ENCODE results near the gene ZNF586. TPM values are rescaled to one million over a fixed set of nuclear protein-coding genes. Genes with fewer than 3 reads are reported as not detected.
A peak's percentile ranks its signal among the peaks of the same experiment; 100 is the strongest.

Gene ZNF586
- total RNA-seq, 3 donors from 2014 or later (not counting 1 experiment from before 2014, with no cell fraction given): 24.0 to 33.3 (median 28.2) TPM

DNA sequence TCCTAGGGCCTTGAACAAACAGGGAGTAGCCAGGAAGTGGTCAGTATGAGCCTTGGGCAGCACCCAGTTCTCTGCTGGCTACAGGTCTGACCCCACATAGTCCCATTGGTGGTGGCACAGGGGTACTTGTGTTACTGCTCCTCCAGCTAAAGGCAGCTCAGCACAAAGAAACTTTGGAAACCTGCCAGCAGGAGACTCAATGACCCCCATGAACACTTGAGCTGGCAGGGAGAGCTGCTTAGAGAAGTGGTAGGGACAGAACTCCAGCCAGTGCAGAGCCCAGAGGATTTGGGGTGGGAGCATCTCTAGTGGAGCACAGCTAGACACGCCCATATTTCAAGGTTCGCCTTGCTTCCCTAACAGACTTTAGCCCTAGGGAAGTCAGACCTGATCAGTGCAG, 10.4 kb upstream of the ZNF586 start:
- H3K4me3 Mint-ChIP-seq: no peak overlapping the region
- H3K9me3 ChIP-seq (ENCODE audit: control insufficient read depth, insufficient read depth, low read length): peaks cover 35% of the 10 kb centered on the region
- no peaks in the 10 kb centered on the region for H3K27me3 Mint-ChIP-seq (ENCODE audit: low read depth in 2 of 2)
- no peaks in the 10 kb centered on the region for H3K27me3 ChIP-seq (ENCODE audit: control insufficient read depth, insufficient read depth, low read length)
- no peak for DNase-seq
- WGBS (ENCODE audit: insufficient coverage): 100% methylated on average over 2 of the region's 2 CpGs
- H3K4me1 Mint-ChIP-seq: no peaks in the 10 kb centered on the region
- H3K9me3 Mint-ChIP-seq: peaks cover 5 to 14% of the 10 kb centered on the region in 2 donors
- H3K27ac ChIP-seq (ENCODE audit: low read length): no peak overlapping the region
- intact Hi-C loops (cut with micrococcal nuclease): no loop called here
- H3K36me3 ChIP-seq (ENCODE audit: control insufficient read depth, insufficient read depth, low read length): peaks cover 9% of the 10 kb centered on the region
- TF ChIP-seq, protein P1, sequence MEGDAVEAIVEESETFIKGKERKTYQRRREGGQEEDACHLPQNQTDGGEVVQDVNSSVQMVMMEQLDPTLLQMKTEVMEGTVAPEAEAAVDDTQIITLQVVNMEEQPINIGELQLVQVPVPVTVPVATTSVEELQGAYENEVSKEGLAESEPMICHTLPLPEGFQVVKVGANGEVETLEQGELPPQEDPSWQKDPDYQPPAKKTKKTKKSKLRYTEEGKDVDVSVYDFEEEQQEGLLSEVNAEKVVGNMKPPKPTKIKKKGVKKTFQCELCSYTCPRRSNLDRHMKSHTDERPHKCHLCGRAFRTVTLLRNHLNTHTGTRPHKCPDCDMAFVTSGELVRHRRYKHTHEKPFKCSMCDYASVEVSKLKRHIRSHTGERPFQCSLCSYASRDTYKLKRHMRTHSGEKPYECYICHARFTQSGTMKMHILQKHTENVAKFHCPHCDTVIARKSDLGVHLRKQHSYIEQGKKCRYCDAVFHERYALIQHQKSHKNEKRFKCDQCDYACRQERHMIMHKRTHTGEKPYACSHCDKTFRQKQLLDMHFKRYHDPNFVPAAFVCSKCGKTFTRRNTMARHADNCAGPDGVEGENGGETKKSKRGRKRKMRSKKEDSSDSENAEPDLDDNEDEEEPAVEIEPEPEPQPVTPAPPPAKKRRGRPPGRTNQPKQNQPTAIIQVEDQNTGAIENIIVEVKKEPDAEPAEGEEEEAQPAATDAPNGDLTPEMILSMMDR (IDR thresholded peaks at IDR 0.05): no peak
- no peak overlapping the region for H3K27ac Mint-ChIP-seq
- no peaks in the 10 kb centered on the region for H3K4me1 ChIP-seq (ENCODE audit: control insufficient read depth, insufficient read depth, low read length)
- no peak overlapping the region for H3K4me3 ChIP-seq (ENCODE audit: low read length)
- ATAC-seq: no peak
- peaks cover 25% of the 10 kb centered on the region for H3K36me3 Mint-ChIP-seq

DNA sequence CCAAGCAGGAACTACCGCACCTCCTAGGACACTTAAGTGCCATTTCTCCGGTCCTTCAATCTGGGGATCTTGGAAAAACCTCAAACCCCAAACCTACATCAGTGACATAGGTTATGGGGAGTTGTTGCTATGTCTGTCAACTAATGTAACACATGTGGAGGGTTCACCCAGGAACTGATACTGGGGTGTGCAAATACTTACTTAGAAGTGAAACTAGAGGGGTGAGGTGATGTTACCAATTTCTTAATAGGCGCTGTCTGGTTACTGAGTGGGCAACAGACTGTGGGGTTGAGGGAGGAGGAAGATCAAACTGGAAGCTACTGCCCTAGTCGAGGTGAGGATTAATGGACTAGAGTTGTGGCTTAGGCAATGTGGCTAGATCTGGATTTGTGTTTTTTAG, 1.9 kb downstream of the ZNF586 start:
- H3K4me1 Mint-ChIP-seq: peaks cover 40 to 49% of the 10 kb centered on the region in 2 donors
- Histone ChIP-seq H3K36me3 (ENCODE audit: control insufficient read depth, insufficient read depth, low read length) (peaks cover 8% of the 10 kb centered on the region), H3K27me3 (ENCODE audit: control insufficient read depth, insufficient read depth, low read length) (no peaks in the 10 kb centered on the region), H3K9me3 (ENCODE audit: control insufficient read depth, insufficient read depth, low read length) (peaks cover 36% of the 10 kb centered on the region), H3K4me1 (ENCODE audit: control insufficient read depth, insufficient read depth, low read length) (peaks cover 26% of the 10 kb centered on the region), H3K4me3 (ENCODE audit: low read length) (no peak overlapping the region), H3K27ac (ENCODE audit: low read length) (no peak overlapping the region)
- WGBS (ENCODE audit: insufficient coverage): 82% methylated on average over 4 of the region's 4 CpGs
- TF ChIP-seq, protein P1 (IDR thresholded peaks at IDR 0.05): no peak
- H3K27me3 Mint-ChIP-seq (ENCODE audit: low read depth in 2 of 2): no peaks in the 10 kb centered on the region
- H3K27ac Mint-ChIP-seq: peak overlapping the region; percentile 22 to 65
- H3K36me3 Mint-ChIP-seq: peaks cover 34% of the 10 kb centered on the region
- no peak for DNase-seq
- H3K4me3 Mint-ChIP-seq: peak overlapping the region; percentile 70
- ATAC-seq: no peak
- H3K9me3 Mint-ChIP-seq: peaks cover 5% of the 10 kb centered on the region in 2 donors
- intact Hi-C loops (cut with micrococcal nuclease): no loop called here

DNA sequence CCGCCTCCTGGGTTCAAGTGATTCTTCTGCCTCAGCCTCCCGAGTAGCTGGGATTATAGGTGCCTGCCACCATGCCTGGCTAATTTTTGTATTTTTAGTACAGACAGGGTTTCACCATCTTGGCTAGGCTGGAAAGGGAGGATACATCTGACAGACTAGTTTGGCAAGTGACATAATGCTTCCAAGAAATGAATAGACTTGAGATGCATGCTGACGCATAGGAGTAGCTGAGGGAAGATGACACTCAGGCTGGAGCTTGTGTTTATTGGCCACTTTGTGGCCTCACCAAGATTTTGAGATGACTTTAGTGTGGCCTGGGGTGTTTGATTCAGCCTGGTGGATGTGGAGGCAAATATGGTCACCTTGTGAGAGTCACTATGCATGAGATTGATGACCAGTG, 4.0 kb downstream of the ZNF586 start:
- no peak overlapping the region for H3K27ac ChIP-seq (ENCODE audit: low read length)
- H3K4me3 ChIP-seq (ENCODE audit: low read length): no peak overlapping the region
- Mint-ChIP-seq H3K4me1 (peaks cover 42 to 51% of the 10 kb centered on the region in 2 donors), H3K27ac (no peak overlapping the region), H3K36me3 (peaks cover 51% of the 10 kb centered on the region), H3K9me3 (peaks cover 7% of the 10 kb centered on the region in 2 donors), H3K27me3 (ENCODE audit: low read depth in 2 of 2) (no peaks in the 10 kb centered on the region), H3K4me3 (no peak overlapping the region)
- no peak for DNase-seq
- H3K36me3 ChIP-seq (ENCODE audit: control insufficient read depth, insufficient read depth, low read length): peaks cover 27% of the 10 kb centered on the region
- TF ChIP-seq, protein P1 (IDR thresholded peaks at IDR 0.05): no peak
- ATAC-seq: no peak
- no peaks in the 10 kb centered on the region for H3K27me3 ChIP-seq (ENCODE audit: control insufficient read depth, insufficient read depth, low read length)
- WGBS (ENCODE audit: insufficient coverage): over 99% methylated on average over 3 of the region's 3 CpGs
- H3K9me3 ChIP-seq (ENCODE audit: control insufficient read depth, insufficient read depth, low read length): peaks cover 56% of the 10 kb centered on the region
- peaks cover 26% of the 10 kb centered on the region for H3K4me1 ChIP-seq (ENCODE audit: control insufficient read depth, insufficient read depth, low read length)
- intact Hi-C loops (cut with micrococcal nuclease): no loop called here

DNA sequence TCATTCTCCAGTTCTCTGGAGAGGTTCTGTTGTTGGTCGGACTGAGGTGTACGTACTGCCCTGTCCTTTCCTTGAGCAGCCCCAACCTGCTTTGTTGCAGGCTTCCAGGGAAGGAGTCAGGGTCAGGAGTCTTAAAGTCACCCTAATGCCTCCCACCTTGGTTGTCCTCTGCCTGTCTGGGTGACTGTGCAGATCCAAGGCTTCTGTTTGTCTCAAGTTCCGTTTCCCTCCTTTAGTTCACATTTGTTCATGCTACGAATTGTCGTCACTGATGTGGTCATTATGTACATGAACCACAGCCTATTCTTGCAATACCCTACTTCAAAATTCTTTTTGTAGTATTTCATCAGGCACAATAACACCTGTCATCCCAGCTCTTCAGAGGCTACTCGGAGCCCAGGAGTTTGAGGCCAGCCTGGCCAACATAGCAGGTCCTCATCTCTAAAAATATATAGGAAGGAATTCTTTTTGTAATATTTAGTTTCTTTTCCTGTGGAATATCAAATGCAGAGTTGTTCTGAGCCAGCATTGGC, 7.4 kb downstream of the ZNF586 start:
- H3K36me3 ChIP-seq (ENCODE audit: control insufficient read depth, insufficient read depth, low read length): peaks cover 55% of the 10 kb centered on the region
- intact Hi-C loops (cut with micrococcal nuclease): no loop called here
- ATAC-seq: no peak
- Mint-ChIP-seq H3K27me3 (ENCODE audit: low read depth in 2 of 2) (no peaks in the 10 kb centered on the region), H3K4me3 (no peak overlapping the region), H3K36me3 (peaks cover 74% of the 10 kb centered on the region), H3K9me3 (peaks cover 16 to 18% of the 10 kb centered on the region in 2 donors), H3K27ac (no peak overlapping the region), H3K4me1 (peaks cover 21 to 29% of the 10 kb centered on the region in 2 donors)
- WGBS (ENCODE audit: insufficient coverage): 77% methylated on average over 5 of the region's 6 CpGs
- no peak overlapping the region for H3K27ac ChIP-seq (ENCODE audit: low read length)
- no peak for DNase-seq
- TF ChIP-seq, protein P1 (IDR thresholded peaks at IDR 0.05): no peak
- peaks cover 71% of the 10 kb centered on the region for H3K9me3 ChIP-seq (ENCODE audit: control insufficient read depth, insufficient read depth, low read length)
- peaks cover 5% of the 10 kb centered on the region for H3K4me1 ChIP-seq (ENCODE audit: control insufficient read depth, insufficient read depth, low read length)
- no peaks in the 10 kb centered on the region for H3K27me3 ChIP-seq (ENCODE audit: control insufficient read depth, insufficient read depth, low read length)
- H3K4me3 ChIP-seq (ENCODE audit: low read length): no peak overlapping the region
